Type B pancreatic cell (in vitro differentiated cells): ENCODE measurements around the gene RTEL1. TPM values are rescaled to one million over a fixed set of nuclear protein-coding genes. Genes with fewer than 3 reads are reported as not detected.

ENCODE experiments used
- DNase-seq: peaks from one replicate; pipeline ENCODE4 v3.0.0; 2021; ENCODE audit warnings: mixed read lengths; ENCODE audit not compliant: unreplicated experiment; ENCODE audit errors: extremely low spot score
- H3K27ac Mint-ChIP-seq: 2 replicates; pipeline ENCODE4 v1.8.0; 2021; ENCODE audit warnings: mild to moderate bottlenecking, mixed read lengths
- H3K27me3 Mint-ChIP-seq: 2 replicates; pipeline ENCODE4 v1.8.0; 2021; ENCODE audit warnings: mixed read lengths
- H3K36me3 Mint-ChIP-seq: 2 replicates; pipeline ENCODE4 v1.8.0; 2021; ENCODE audit warnings: mixed read lengths
- H3K4me1 Mint-ChIP-seq: one replicate; pipeline ENCODE4 v1.8.0; 2021; ENCODE audit warnings: mixed read lengths; ENCODE audit not compliant: unreplicated experiment
- H3K4me3 Mint-ChIP-seq: 2 replicates; pipeline ENCODE4 v1.8.0; 2021; ENCODE audit warnings: mild to moderate bottlenecking, mixed read lengths
- H3K9me3 Mint-ChIP-seq: 2 replicates; pipeline ENCODE4 v1.8.0; 2021; ENCODE audit warnings: mixed read lengths
- total RNA-seq: library from RNA; stranded (reverse); gene quantifications from 2 replicates; pipeline ENCODE4 v1.2.1, GENCODE V29; 2021; ENCODE audit warnings: low replicate concordance
- TF ChIP-seq, protein P1 (sequence below): fragments of 200-600 bp; sonication (generic); conservative IDR thresholded peaks from 2 replicates; pipeline ENCODE4 v1.5.0; 2021; ENCODE audit warnings: antibody characterized with exemption, mild to moderate bottlenecking

RTEL1 gene
- total RNA-seq, 1 donor from 2014 or later: 39.2 TPM

DNA sequence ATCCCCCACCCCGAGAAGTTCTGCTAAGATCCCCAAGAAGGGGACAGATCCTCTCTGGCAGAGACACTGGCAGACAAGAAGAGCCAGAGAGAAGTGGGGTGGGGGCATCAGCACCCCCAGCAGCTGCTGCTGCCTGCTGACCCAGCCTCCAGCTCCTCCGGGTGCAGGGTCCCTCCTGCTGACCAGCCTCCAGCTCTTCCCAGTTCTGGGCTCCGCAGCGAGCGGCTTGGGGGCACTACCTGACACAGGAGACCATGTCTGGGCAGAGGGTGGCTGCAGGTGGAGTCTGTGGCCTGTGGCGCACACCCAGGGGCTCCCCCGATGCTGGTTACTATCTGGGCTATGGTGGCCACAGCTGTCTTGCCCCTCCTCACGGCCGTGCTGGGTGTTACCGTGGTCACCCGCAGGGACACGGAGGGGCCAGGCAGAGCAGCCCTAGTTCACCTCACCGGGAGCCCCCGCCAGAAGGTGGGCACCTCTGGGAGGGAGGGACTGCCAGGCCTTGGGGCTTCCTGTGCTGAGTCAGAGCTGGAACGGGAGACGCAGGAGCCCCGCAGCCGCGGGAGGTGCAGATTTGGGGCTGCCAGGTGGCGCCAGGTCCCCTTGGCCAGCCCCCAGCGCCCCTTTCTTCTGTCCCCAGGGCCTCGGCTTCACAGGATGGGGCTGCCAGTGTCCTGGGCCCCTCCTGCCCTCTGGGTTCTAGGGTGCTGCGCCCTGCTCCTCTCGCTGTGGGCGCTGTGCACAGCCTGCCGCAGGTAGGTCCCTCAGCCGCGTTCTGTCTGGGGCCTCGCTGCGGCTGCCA lies 79.0 kb downstream of the RTEL1 start:
- peaks cover 4% of the 10 kb centered on the region for H3K36me3 Mint-ChIP-seq
- no peaks in the 10 kb centered on the region for H3K4me1 Mint-ChIP-seq
- DNase-seq: no peak
- TF ChIP-seq, protein P1, sequence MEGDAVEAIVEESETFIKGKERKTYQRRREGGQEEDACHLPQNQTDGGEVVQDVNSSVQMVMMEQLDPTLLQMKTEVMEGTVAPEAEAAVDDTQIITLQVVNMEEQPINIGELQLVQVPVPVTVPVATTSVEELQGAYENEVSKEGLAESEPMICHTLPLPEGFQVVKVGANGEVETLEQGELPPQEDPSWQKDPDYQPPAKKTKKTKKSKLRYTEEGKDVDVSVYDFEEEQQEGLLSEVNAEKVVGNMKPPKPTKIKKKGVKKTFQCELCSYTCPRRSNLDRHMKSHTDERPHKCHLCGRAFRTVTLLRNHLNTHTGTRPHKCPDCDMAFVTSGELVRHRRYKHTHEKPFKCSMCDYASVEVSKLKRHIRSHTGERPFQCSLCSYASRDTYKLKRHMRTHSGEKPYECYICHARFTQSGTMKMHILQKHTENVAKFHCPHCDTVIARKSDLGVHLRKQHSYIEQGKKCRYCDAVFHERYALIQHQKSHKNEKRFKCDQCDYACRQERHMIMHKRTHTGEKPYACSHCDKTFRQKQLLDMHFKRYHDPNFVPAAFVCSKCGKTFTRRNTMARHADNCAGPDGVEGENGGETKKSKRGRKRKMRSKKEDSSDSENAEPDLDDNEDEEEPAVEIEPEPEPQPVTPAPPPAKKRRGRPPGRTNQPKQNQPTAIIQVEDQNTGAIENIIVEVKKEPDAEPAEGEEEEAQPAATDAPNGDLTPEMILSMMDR: no peak
- no peak overlapping the region for H3K4me3 Mint-ChIP-seq
- no peaks in the 10 kb centered on the region for H3K9me3 Mint-ChIP-seq
- no peak overlapping the region for H3K27ac Mint-ChIP-seq
- H3K27me3 Mint-ChIP-seq: peaks cover 3% of the 10 kb centered on the region

DNA sequence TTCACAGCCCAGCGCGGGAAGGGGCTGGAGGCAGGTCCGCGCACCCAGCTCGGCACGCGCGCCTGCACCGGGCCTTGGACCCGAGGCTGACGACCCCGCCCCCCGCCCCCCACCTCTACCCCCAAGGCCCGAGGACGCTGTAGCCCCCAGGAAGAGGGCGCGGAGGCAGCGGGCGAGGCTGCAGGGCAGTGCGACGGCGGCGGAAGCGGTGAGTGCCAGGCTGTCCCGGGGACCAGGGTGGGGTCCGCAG lies 79.5 kb downstream of the RTEL1 start:
- DNase-seq: no peak

DNA sequence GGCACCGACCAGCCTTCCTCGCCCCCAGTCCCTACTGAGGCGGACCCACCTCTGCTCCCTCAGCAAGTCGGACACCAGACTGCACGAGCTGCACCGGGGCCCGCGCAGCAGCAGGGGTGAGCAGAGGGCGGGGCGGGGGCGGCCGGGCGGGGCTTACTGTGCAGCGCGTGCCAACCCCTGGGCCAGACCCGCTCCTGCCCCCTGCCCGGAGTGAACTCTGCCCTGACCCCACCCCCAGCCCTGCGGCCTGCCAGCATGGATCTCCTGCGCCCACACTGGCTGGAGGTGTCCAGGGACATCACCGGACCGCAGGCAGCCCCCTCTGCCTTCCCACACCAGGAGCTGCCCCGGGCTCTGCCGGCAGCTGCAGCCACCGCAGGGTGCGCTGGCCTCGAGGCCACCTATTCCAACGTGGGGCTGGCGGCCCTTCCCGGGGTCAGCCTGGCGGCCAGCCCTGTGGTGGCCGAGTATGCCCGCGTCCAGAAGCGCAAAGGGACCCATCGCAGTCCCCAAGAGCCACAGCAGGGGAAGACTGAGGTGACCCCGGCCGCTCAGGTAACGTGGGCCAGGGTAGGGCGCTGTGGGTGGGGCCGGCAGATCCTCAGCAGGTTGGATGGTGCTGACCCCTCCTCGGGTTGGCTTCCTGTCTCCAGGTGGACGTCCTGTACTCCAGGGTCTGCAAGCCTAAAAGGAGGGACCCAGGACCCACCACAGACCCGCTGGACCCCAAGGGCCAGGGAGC lies 80.0 kb downstream of the RTEL1 start:
- Mint-ChIP-seq H3K36me3 (peaks cover 4% of the 10 kb centered on the region), H3K27me3 (peaks cover 3% of the 10 kb centered on the region), H3K27ac (no peak overlapping the region), H3K4me1 (no peaks in the 10 kb centered on the region), H3K9me3 (no peaks in the 10 kb centered on the region), H3K4me3 (peak overlapping the region; percentile 34)
- DNase-seq: no peak
- TF ChIP-seq, protein P1: no peak

More for the DNA sequence above, 79.5 kb downstream of the RTEL1 start:
- H3K36me3 Mint-ChIP-seq: peaks cover 4% of the 10 kb centered on the region
- TF ChIP-seq, protein P1: no peak
- H3K4me1 Mint-ChIP-seq: no peaks in the 10 kb centered on the region
- no peaks in the 10 kb centered on the region for H3K9me3 Mint-ChIP-seq
- H3K4me3 Mint-ChIP-seq: no peak overlapping the region
- no peak overlapping the region for H3K27ac Mint-ChIP-seq
- peaks cover 3% of the 10 kb centered on the region for H3K27me3 Mint-ChIP-seq

DNA sequence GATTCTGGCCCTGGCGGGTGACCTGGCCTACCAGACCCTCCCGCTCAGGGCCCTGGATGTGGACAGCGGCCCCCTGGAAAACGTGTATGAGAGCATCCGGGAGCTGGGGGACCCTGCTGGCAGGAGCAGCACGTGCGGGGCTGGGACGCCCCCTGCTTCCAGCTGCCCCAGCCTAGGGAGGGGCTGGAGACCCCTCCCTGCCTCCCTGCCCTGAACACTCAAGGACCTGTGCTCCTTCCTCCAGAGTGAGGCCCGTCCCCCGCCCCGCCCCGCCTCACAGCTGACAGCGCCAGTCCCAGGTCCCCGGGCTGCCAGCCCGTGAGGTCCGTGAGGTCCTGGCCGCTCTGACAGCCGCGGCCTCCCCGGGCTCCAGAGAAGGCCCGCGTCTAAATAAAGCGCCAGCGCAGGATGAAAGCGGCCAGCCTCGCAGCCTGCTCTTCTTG lies 80.6 kb downstream of the RTEL1 start:
- Mint-ChIP-seq H3K4me1 (no peaks in the 10 kb centered on the region), H3K9me3 (no peaks in the 10 kb centered on the region), H3K4me3 (no peak overlapping the region), H3K27ac (no peak overlapping the region), H3K36me3 (peaks cover 4% of the 10 kb centered on the region), H3K27me3 (peaks cover 3% of the 10 kb centered on the region)
- peak; percentile 71 for DNase-seq
- TF ChIP-seq, protein P1: no peak

DNA sequence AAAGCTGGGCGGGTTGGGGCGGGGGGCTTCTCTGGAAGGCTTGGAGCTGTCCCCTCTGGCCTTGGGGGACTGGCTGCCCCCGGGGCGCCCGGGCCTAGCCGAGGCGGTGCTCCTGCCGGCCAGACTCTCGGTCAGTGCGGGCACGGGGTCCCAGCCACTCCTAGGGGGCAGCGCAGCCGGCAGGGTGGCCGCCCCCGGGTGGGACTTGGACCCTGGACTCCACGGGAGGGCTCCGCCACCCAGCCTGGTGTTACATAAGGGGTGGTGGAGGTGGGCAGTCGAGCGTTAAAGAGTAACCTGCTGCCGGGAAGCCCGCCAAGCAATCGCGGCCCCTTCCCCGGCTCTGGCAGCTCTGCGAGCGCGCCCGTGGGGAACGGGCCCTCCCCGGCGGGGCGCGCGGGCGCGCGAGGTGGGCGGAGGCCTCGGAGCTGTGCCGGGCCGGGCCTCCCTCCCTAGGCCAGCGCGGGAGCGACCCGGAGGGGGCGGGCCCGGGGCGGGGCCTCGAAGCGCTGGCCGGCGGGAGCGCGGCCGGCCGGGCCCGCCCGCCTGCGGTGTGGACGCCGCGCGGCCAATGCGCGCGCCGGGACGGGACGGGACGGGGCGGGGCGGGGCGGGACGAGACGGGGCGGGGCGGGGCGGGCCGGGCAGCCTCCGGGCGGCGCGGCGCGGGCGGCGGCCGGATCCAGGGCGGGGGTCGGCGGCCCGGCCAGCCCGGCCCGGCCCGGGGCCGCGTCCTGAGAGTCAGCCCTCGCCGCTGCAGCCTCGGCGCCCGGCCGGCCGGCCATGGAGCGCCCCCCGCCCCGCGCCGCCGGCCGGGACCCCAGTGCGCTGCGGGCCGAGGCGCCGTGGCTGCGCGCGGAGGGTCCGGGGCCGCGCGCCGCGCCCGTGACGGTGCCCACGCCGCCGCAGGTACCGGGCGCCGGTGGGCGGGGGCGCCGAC lies 81.3 kb downstream of the RTEL1 start, which contains the start of gene SLC2A4RG:
SLC2A4RG (plus strand) TSS at position 647 of the 940 bp plus-strand sequence; CDS start at position 784, 137 bp downstream.
- no peaks in the 10 kb centered on the region for H3K4me1 Mint-ChIP-seq
- H3K4me3 Mint-ChIP-seq: peak within 1 kb of the TSS; percentile 83
- no peak within 1 kb of the TSS for H3K27ac Mint-ChIP-seq
- no peaks in the 10 kb centered on the region for H3K36me3 Mint-ChIP-seq
- H3K27me3 Mint-ChIP-seq: peaks cover 3% of the 10 kb centered on the region
- peak; percentile 84 for DNase-seq
- H3K9me3 Mint-ChIP-seq: no peaks in the 10 kb centered on the region
- TF ChIP-seq, protein P1: no peak
